HepG2 (cell line): ENCODE results near the gene KCNK2. TPM values are rescaled to one million over a fixed set of nuclear protein-coding genes. Genes with fewer than 3 reads are reported as not detected.

Source experiments
- ATAC-seq: fragments of 200-7000 bp; cut with Tn5 transposase; 3 replicates; pipeline ENCODE4 v1.9.1; 2020; ENCODE audit warnings: mild to moderate bottlenecking, moderate library complexity
- BruUV-seq: library from RNA; stranded (reverse); fragments of 400-500 nt; replicated peaks from 2 replicates; lab custom pipeline; 2021; lab: Mats Ljungman, UMichigan
- CTCF ChIA-PET: fragments of 300-600 bp; formaldehyde crosslinking; extraction: SDS; loops from one replicate; lab custom pipeline; 2021; ENCODE audit warnings: low total read pairs, inconsistent platforms, low intra/inter-chr PET ratio; lab: Yijun Ruan, JAX
- POLR2A ChIA-PET: fragments of 350-600 bp; sonication (Branson Sonifier 250); formaldehyde crosslinking; loops from one replicate; lab custom pipeline; 2020; ENCODE audit warnings: antibody characterized with exemption, inconsistent platforms; lab: Yijun Ruan, JAX
- DNase-seq: peaks from one replicate; pipeline ENCODE4 v3.0.0-alpha.2; 2015; ENCODE audit warnings: low spot score
- FAIRE-seq: peaks from 3 replicates; lab custom pipeline; 2011; peaks lifted over from hg19 to GRCh38; lab: Jason Lieb, UNC
- H2AFZ ChIP-seq: one replicate; pipeline ENCODE4 v1.6.1; 2011; ENCODE audit warnings: low read length, inconsistent platforms
- H3K27ac ChIP-seq: fragments of 300-600 bp; 3 replicates; pipeline ENCODE4 v1.8.0; 2011; ENCODE audit warnings: mixed run types, mild to moderate bottlenecking, mixed read lengths, low read length, inconsistent platforms; ENCODE audit not compliant: insufficient read depth; ENCODE audit errors: extremely low read length
- H3K27me3 ChIP-seq, 2 experiments: fragments of 200-600 bp in 1 of 2; 2 replicates in 1 of 2; 3 replicates in 1 of 2; pipeline versions ENCODE4 v1.6.0 to v1.8.0; 2011; ENCODE audit warnings: low read length in 2 of 2, mild to moderate bottlenecking in 2 of 2, moderate library complexity in 2 of 2, inconsistent platforms in 1 of 2; ENCODE audit not compliant: insufficient read depth in 2 of 2, control insufficient read depth in 1 of 2
- H3K36me3 ChIP-seq, 2 experiments: fragments of 200-600 bp in 1 of 2; replicated peaks in 1 of 2; 2 replicates in 1 of 2; 3 replicates in 1 of 2; pipeline versions ENCODE4 v1.5.1 to v1.8.0; 2011; ENCODE audit warnings: low read length in 2 of 2, inconsistent platforms in 1 of 2; ENCODE audit not compliant: insufficient read depth in 2 of 2, control insufficient read depth in 1 of 2
- H3K4me1 ChIP-seq: 2 replicates; pipeline ENCODE4 v1.5.1; 2012; ENCODE audit warnings: low read length, inconsistent platforms; ENCODE audit not compliant: insufficient read depth
- H3K4me2 ChIP-seq: 2 replicates; pipeline ENCODE4 v1.6.0; 2011; ENCODE audit warnings: low read depth, low read length, inconsistent platforms
- H3K4me3 ChIP-seq, 3 experiments: fragments of 200-600 bp in 1 of 3; sonication (generic), shearing (Covaris generic) in 1 of 3; replicated peaks in 1 of 3; 2 replicates each; pipeline ENCODE4 v1.5.1; 2011 to 2016; ENCODE audit warnings: low read length in 3 of 3, inconsistent platforms in 2 of 3, low read depth in 2 of 3, mild to moderate bottlenecking in 2 of 3, control low read depth in 1 of 3, mixed read lengths in 1 of 3; ENCODE audit not compliant: insufficient read depth in 1 of 3
- H3K79me2 ChIP-seq: one replicate; pipeline ENCODE4 v1.6.1; 2011; ENCODE audit warnings: low read length, inconsistent platforms; ENCODE audit not compliant: insufficient read depth
- H3K9ac ChIP-seq: 2 replicates; pipeline ENCODE4 v1.6.0; 2011; ENCODE audit warnings: mild to moderate bottlenecking, low read depth, low read length, inconsistent platforms; ENCODE audit not compliant: insufficient read depth
- H3K9me3 ChIP-seq: 2 replicates; pipeline ENCODE4 v1.5.1; 2012; ENCODE audit warnings: mild to moderate bottlenecking, low read length
- H4K20me1 ChIP-seq: 2 replicates; pipeline ENCODE4 v1.6.0; 2011; ENCODE audit warnings: inconsistent platforms, mild to moderate bottlenecking, low read length, moderate library complexity; ENCODE audit not compliant: insufficient read depth
- HMGXB3 ChIP-seq: sonication (generic); formaldehyde crosslinking; IDR thresholded peaks from 2 replicates; pipeline ENCODE4 v1.4.0; 2020; ENCODE audit warnings: missing genetic modification reagents, borderline replicate concordance
- KDM3A ChIP-seq: IDR thresholded peaks from 2 replicates; pipeline ENCODE4 v1.6.1; 2018; ENCODE audit warnings: low read depth, missing compliant biosample characterization
- RFX5 ChIP-seq: IDR thresholded peaks from 2 replicates; pipeline ENCODE4 v1.6.1; 2011; ENCODE audit warnings: low read depth, low read length, improper control_type of control experiment
- ZBTB39 ChIP-seq: sonication (generic); formaldehyde crosslinking; IDR thresholded peaks from 2 replicates; pipeline ENCODE4 v1.5.0; 2020; ENCODE audit warnings: missing genetic modification reagents
- ZKSCAN5 ChIP-seq: sonication (generic); formaldehyde crosslinking; IDR thresholded peaks from 2 replicates; pipeline ENCODE4 v1.5.1; 2020; ENCODE audit warnings: mild to moderate bottlenecking, missing genetic modification reagents
- ZNF543 ChIP-seq: sonication (generic); formaldehyde crosslinking; IDR thresholded peaks from 2 replicates; pipeline ENCODE4 v1.4.0; 2020; ENCODE audit warnings: mild to moderate bottlenecking, missing genetic modification reagents
- ZNF556 ChIP-seq: sonication (generic); formaldehyde crosslinking; IDR thresholded peaks from 2 replicates; pipeline ENCODE4 v1.4.0; 2020; ENCODE audit warnings: mild to moderate bottlenecking, missing genetic modification reagents, borderline replicate concordance
- ZNF777 ChIP-seq: sonication (generic); formaldehyde crosslinking; IDR thresholded peaks from 2 replicates; pipeline ENCODE4 v1.4.0; 2020; ENCODE audit warnings: missing genetic modification reagents
- WGBS: methylation state at CpG from one replicate; pipeline ENCODE4 v1.1.6; 2017; ENCODE audit warnings: low lambda C conversion rate; 5-methylcytosine and 5-hydroxymethylcytosine counted together
- in situ Hi-C: cut with HindIII; loops from 2 replicates; pipeline ENCODE4 v1.10.0; 2017; ENCODE audit warnings: low pct_unique_long_range_greater_than_20kb; ENCODE audit not compliant: extremely low pct_ligation_motif_present
- intact Hi-C: fragments of 100-400 bp; cut with micrococcal nuclease; formaldehyde crosslinking; loops from one replicate; pipeline ENCODE4 v1.10.0; 2022; ENCODE audit not compliant: unreplicated experiment
- polyA plus RNA-seq, 8 experiments: library from polyadenylated mRNA; depleted of rRNA in 3 of 8; stranded (reverse) in 7 of 8; unstranded in 1 of 8; fragments of >200 nt; fragmentation: Illumina TruSeq in 4 of 8; extraction: Trizol in 4 of 8; gene quantifications; 2 replicates each; pipeline versions ENCODE4 v1.2.1 to v1.2.3, GENCODE V29; 2011 to 2016; ENCODE audit warnings: low read depth in 4 of 8, missing spikeins in 1 of 8, mixed read lengths in 1 of 8; ENCODE audit not compliant: insufficient read depth in 1 of 8
- total RNA-seq, 5 experiments: library from RNA; depleted of rRNA; stranded (reverse); fragments of >200 nt; fragmentation: Illumina TruSeq; extraction: Trizol; gene quantifications; 2 replicates each; pipeline ENCODE4 v1.2.3, GENCODE V29; 2016; ENCODE audit warnings: low read depth in 1 of 5
- TF ChIP-seq, protein P1 (sequence below): sonication (generic); formaldehyde crosslinking; IDR thresholded peaks from 2 replicates; pipeline ENCODE4 v1.4.0; 2020; ENCODE audit warnings: missing genetic modification reagents, borderline replicate concordance

KCNK2 gene
- total and polyA plus RNA-seq, 2 of the 13 experiments (the other 11 are each of a cell fraction or from before 2014, with no cell fraction given): not detected

DNA sequence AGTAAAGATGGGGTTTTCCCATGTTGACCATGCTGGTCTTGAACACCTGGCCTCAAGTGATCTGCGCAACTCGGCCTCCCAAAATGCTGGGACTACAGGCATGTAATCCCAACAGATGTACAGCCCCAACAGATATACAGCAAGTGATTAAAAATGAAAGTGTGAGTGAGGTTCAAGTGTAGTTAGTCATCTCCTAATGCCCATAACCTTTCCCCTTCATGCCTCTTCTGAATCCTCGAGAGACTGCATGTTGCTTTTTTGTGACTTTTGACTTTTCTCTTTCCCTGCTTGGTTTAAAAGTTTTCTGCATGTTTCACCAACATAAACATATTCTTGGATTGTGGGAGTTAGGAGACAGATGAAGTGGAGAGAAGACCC, 31.2 kb downstream of the KCNK2 start:
- no peak overlapping the region for H3K4me2 ChIP-seq
- H2AFZ ChIP-seq: no peak overlapping the region
- H3K79me2 ChIP-seq: no peaks in the 10 kb centered on the region
- intact Hi-C loops: no loop called here
- H3K9me3 ChIP-seq: no peaks in the 10 kb centered on the region
- in situ Hi-C loops: no loop called here
- no peak overlapping the region for H3K4me3 ChIP-seq
- H3K9ac ChIP-seq: no peak overlapping the region
- no peak overlapping the region for H3K27ac ChIP-seq
- WGBS: 20% methylated on average over 3 of the region's 3 CpGs
- TF ChIP-seq KDM3A (CRISPR knock-in tag) (no peak), ZNF543 (CRISPR knock-in tag) (no peak), ZKSCAN5 (CRISPR knock-in tag) (no peak), RFX5 (no peak), ZBTB39 (CRISPR knock-in tag) (no peak), ZNF556 (CRISPR knock-in tag) (no peak), HMGXB3 (CRISPR knock-in tag) (no peak), ZNF777 (CRISPR knock-in tag) (no peak)
- TF ChIP-seq, protein P1, sequence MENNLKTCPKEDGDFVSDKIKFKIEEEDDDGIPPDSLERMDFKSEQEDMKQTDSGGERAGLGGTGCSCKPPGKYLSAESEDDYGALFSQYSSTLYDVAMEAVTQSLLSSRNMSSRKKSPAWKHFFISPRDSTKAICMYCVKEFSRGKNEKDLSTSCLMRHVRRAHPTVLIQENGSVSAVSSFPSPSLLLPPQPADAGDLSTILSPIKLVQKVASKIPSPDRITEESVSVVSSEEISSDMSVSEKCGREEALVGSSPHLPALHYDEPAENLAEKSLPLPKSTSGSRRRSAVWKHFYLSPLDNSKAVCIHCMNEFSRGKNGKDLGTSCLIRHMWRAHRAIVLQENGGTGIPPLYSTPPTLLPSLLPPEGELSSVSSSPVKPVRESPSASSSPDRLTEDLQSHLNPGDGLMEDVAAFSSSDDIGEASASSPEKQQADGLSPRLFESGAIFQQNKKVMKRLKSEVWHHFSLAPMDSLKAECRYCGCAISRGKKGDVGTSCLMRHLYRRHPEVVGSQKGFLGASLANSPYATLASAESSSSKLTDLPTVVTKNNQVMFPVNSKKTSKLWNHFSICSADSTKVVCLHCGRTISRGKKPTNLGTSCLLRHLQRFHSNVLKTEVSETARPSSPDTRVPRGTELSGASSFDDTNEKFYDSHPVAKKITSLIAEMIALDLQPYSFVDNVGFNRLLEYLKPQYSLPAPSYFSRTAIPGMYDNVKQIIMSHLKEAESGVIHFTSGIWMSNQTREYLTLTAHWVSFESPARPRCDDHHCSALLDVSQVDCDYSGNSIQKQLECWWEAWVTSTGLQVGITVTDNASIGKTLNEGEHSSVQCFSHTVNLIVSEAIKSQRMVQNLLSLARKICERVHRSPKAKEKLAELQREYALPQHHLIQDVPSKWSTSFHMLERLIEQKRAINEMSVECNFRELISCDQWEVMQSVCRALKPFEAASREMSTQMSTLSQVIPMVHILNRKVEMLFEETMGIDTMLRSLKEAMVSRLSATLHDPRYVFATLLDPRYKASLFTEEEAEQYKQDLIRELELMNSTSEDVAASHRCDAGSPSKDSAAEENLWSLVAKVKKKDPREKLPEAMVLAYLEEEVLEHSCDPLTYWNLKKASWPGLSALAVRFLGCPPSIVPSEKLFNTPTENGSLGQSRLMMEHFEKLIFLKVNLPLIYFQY (CRISPR knock-in tag): no peak
- FAIRE-seq (no peak), ATAC-seq (no peak), DNase-seq (no peak)
- no TSS peak for BruUV-seq
- ChIA-PET POLR2A (no interaction called here), CTCF (no interaction called here)
- no peaks in the 10 kb centered on the region for H3K36me3 ChIP-seq
- no peaks in the 10 kb centered on the region for H3K4me1 ChIP-seq
- H4K20me1 ChIP-seq: no peaks in the 10 kb centered on the region
- no peaks in the 10 kb centered on the region for H3K27me3 ChIP-seq
